ENCODE data around the gene PAPPA2. TPM values are rescaled to one million over a fixed set of nuclear protein-coding genes. Genes with fewer than 3 reads are reported as not detected.
"Not testable (repeated sequence)": the region's sequence is repeated elsewhere in the genome, so short reads cannot be mapped to it uniquely, and the experiment has no call there.

Gene PAPPA2
- total and polyA plus RNA-seq, 7 experiments from 2014 or later: 0.07 to 0.29 (median 0.21) TPM; not detected in 4

GRCh38 chr1:176612791-176613190, 149.8 kb downstream of the PAPPA2 start:
- H3K27me3 Mint-ChIP-seq: peaks cover 0 to 15% (median 5%) of the 10 kb centered on the region in 5 donors
- no peak overlapping the region for H3K27ac Mint-ChIP-seq
- no peaks in the 10 kb centered on the region for H3K4me1 Mint-ChIP-seq
- H3K9me3 ChIP-seq (ENCODE audit: control insufficient read depth in 2 of 3, low read length in 3 of 3): no peaks in the 10 kb centered on the region
- H3K4me3 Mint-ChIP-seq: no peak overlapping the region
- POLR2A ChIA-PET: no interaction called here
- H3K4me1 ChIP-seq (ENCODE audit: control insufficient read depth in 2 of 2, insufficient read depth in 2 of 2, low read length in 2 of 2): no peaks in the 10 kb centered on the region
- H3K27ac ChIP-seq (ENCODE audit: low read depth, low read length): no peak overlapping the region
- ATAC-seq (no peak), DNase-seq (no peak)
- H3K4me3 ChIP-seq (ENCODE audit: low read length): no peak overlapping the region
- no peaks in the 10 kb centered on the region for H3K36me3 Mint-ChIP-seq
- H3K9me3 Mint-ChIP-seq: peaks cover 0 to 7% (median 0%) of the 10 kb centered on the region in 11 donors
- CTCF ChIA-PET: no interaction called here
- no peaks in the 10 kb centered on the region for H3K36me3 ChIP-seq (ENCODE audit: control insufficient read depth in 2 of 3, insufficient read depth in 3 of 3, low read length in 3 of 3)
- no peaks in the 10 kb centered on the region for H3K27me3 ChIP-seq (ENCODE audit: control insufficient read depth in 2 of 2, insufficient read depth in 2 of 2, low read length in 2 of 2)
- intact Hi-C loops (cut with micrococcal nuclease): no loop called here

GRCh38 chr1:176617881-176618280, 154.9 kb downstream of the PAPPA2 start:
- Histone ChIP-seq H3K36me3 (ENCODE audit: control insufficient read depth in 2 of 3, insufficient read depth in 3 of 3, low read length in 3 of 3) (no peaks in the 10 kb centered on the region), H3K4me3 (ENCODE audit: low read length) (no peak overlapping the region), H3K27ac (ENCODE audit: low read depth, low read length) (no peak overlapping the region), H3K9me3 (ENCODE audit: control insufficient read depth in 2 of 3, low read length in 3 of 3) (no peaks in the 10 kb centered on the region), H3K27me3 (ENCODE audit: control insufficient read depth in 2 of 2, insufficient read depth in 2 of 2, low read length in 2 of 2) (no peaks in the 10 kb centered on the region), H3K4me1 (ENCODE audit: control insufficient read depth in 2 of 2, insufficient read depth in 2 of 2, low read length in 2 of 2) (no peaks in the 10 kb centered on the region)
- CTCF ChIA-PET: no interaction called here
- Mint-ChIP-seq H3K4me1 (no peaks in the 10 kb centered on the region), H3K27ac (no peak overlapping the region), H3K36me3 (no peaks in the 10 kb centered on the region), H3K27me3 (peaks cover 0 to under 1% (median 0%) of the 10 kb centered on the region in 5 donors), H3K9me3 (peaks cover 0 to 5% (median under 1%) of the 10 kb centered on the region in 11 donors), H3K4me3 (no peak overlapping the region)
- POLR2A ChIA-PET: no interaction called here
- intact Hi-C loops (cut with micrococcal nuclease): no loop called here
- no peak for ATAC-seq
- no peak for DNase-seq

DNA sequence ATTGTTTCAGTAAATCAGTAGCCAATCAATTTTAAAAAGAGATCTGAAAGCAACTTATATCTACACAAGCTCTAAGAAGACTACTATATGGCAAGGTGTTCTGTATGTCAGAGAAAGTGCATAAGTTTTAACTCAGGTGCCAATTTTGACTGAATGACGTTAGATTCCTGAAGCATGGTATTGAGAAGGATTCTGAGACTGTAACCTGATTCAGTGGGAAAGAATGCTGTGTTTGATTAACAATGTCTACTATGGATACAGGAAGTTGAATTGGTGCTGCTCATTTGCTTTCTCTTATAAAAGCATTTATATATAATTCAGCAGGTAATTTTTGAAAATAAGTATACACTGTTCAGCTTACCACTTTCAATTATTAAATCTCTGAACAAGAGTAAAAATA, 156.3 kb downstream of the PAPPA2 start:
- Mint-ChIP-seq H3K4me1 (no peaks in the 10 kb centered on the region), H3K9me3 (peaks cover 0 to 7% (median 2%) of the 10 kb centered on the region in 11 donors), H3K4me3 (no peak overlapping the region), H3K27ac (no peak overlapping the region), H3K27me3 (no peaks in the 10 kb centered on the region), H3K36me3 (no peaks in the 10 kb centered on the region)
- H3K27ac ChIP-seq (ENCODE audit: low read depth, low read length): no peak overlapping the region
- H3K4me3 ChIP-seq (ENCODE audit: low read length): no peak overlapping the region
- DNase-seq (no peak), ATAC-seq (no peak)
- H3K36me3 ChIP-seq (ENCODE audit: control insufficient read depth in 2 of 3, insufficient read depth in 3 of 3, low read length in 3 of 3): no peaks in the 10 kb centered on the region
- intact Hi-C loops (cut with micrococcal nuclease): no loop called here
- no peaks in the 10 kb centered on the region for H3K4me1 ChIP-seq (ENCODE audit: control insufficient read depth in 2 of 2, insufficient read depth in 2 of 2, low read length in 2 of 2)
- no peaks in the 10 kb centered on the region for H3K9me3 ChIP-seq (ENCODE audit: control insufficient read depth in 2 of 3, low read length in 3 of 3)
- POLR2A ChIA-PET: no interaction called here
- CTCF ChIA-PET: no interaction called here
- H3K27me3 ChIP-seq (ENCODE audit: control insufficient read depth in 2 of 2, insufficient read depth in 2 of 2, low read length in 2 of 2): no peaks in the 10 kb centered on the region

GRCh38 chr1:176625365-176625764, 162.4 kb downstream of the PAPPA2 start:
- ATAC-seq (no peak), DNase-seq (no peak)
- no peak overlapping the region for H3K27ac ChIP-seq (ENCODE audit: low read depth, low read length)
- H3K9me3 ChIP-seq (ENCODE audit: control insufficient read depth in 2 of 3, low read length in 3 of 3): no peaks in the 10 kb centered on the region
- no peaks in the 10 kb centered on the region for H3K36me3 Mint-ChIP-seq
- no peak overlapping the region for H3K4me3 Mint-ChIP-seq
- no peak overlapping the region for H3K27ac Mint-ChIP-seq
- ChIA-PET POLR2A (no interaction called here), CTCF (no interaction called here)
- H3K27me3 Mint-ChIP-seq: peaks cover 0 to 5% (median 0%) of the 10 kb centered on the region in 5 donors
- peaks cover 0 to 13% (median 5%) of the 10 kb centered on the region in 11 donors for H3K9me3 Mint-ChIP-seq
- intact Hi-C loops (cut with micrococcal nuclease): no loop called here
- no peaks in the 10 kb centered on the region for H3K27me3 ChIP-seq (ENCODE audit: control insufficient read depth in 2 of 2, insufficient read depth in 2 of 2, low read length in 2 of 2)
- no peaks in the 10 kb centered on the region for H3K36me3 ChIP-seq (ENCODE audit: control insufficient read depth in 2 of 3, insufficient read depth in 3 of 3, low read length in 3 of 3)
- no peaks in the 10 kb centered on the region for H3K4me1 Mint-ChIP-seq
- H3K4me3 ChIP-seq (ENCODE audit: low read length): no peak overlapping the region
- H3K4me1 ChIP-seq (ENCODE audit: control insufficient read depth in 2 of 2, insufficient read depth in 2 of 2, low read length in 2 of 2): no peaks in the 10 kb centered on the region

DNA sequence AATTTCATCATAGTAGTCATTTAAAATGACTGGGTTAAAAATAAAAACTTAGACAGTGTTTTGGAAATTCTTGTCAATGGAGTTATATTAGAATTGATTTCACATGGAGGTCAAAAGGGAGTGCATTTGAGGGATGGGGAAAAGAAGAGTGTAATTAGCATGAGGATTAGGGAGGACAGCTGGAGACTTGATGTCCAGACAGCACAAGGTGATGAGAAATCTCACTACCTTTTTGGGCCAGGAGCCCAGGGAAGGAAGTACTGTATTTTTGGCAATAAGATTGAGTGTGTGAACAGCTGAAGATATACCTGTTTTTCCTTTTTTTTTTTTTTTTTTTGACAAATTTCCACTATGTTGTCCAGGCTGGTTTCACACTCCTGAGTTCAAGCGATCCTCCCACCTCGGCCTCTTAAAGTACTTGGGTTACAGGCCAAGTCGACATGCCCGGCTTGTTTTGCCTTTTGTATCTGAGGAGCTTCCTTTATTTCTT, 163.6 kb downstream of the PAPPA2 start:
- no peaks in the 10 kb centered on the region for H3K27me3 ChIP-seq (ENCODE audit: control insufficient read depth in 2 of 2, insufficient read depth in 2 of 2, low read length in 2 of 2)
- ATAC-seq: no peak
- Mint-ChIP-seq H3K9me3 (peaks cover 0 to 13% (median 5%) of the 10 kb centered on the region in 11 donors), H3K4me1 (no peaks in the 10 kb centered on the region), H3K27ac (no peak overlapping the region), H3K27me3 (peaks cover 0 to 5% (median 0%) of the 10 kb centered on the region in 5 donors), H3K36me3 (no peaks in the 10 kb centered on the region), H3K4me3 (no peak overlapping the region)
- no peak overlapping the region for H3K27ac ChIP-seq (ENCODE audit: low read depth, low read length)
- H3K4me3 ChIP-seq (ENCODE audit: low read length): no peak overlapping the region
- no peaks in the 10 kb centered on the region for H3K36me3 ChIP-seq (ENCODE audit: control insufficient read depth in 2 of 3, insufficient read depth in 3 of 3, low read length in 3 of 3)
- no peak for DNase-seq
- POLR2A ChIA-PET: no interaction called here
- no peaks in the 10 kb centered on the region for H3K4me1 ChIP-seq (ENCODE audit: control insufficient read depth in 2 of 2, insufficient read depth in 2 of 2, low read length in 2 of 2)
- intact Hi-C loops (cut with micrococcal nuclease): no loop called here
- CTCF ChIA-PET: no interaction called here
- H3K9me3 ChIP-seq (ENCODE audit: control insufficient read depth in 2 of 3, low read length in 3 of 3): no peaks in the 10 kb centered on the region

DNA sequence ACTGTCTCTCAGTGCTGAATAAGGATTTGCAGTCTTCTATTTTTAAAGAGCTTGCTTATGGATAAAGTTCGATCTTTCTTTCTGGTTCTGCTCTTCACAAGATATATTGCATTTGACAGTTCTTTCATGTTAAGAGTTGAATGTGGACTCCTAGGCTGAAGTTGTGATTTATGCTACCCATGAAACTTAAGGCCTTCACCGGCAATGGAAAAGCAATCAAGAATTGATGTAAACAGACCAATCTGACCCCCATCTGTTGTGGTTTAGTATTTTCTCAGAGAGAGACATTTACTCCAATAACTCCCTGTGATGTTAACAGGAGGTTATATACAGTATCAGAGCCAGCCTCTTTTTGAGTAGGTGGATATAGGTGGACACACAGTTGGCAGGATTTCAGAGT, 165.8 kb downstream of the PAPPA2 start:
- POLR2A ChIA-PET: no interaction called here
- intact Hi-C loops (cut with micrococcal nuclease): no loop called here

GRCh38 chr1:176634733-176635132, 171.8 kb downstream of the PAPPA2 start:
- CTCF ChIA-PET; H3K27ac ChIP-seq (ENCODE audit: low read depth, low read length); H3K36me3 ChIP-seq (ENCODE audit: control insufficient read depth in 2 of 3, insufficient read depth in 3 of 3, low read length in 3 of 3); H3K9me3 ChIP-seq (ENCODE audit: control insufficient read depth in 2 of 3, low read length in 3 of 3); H3K4me1 Mint-ChIP-seq; intact Hi-C loops (cut with micrococcal nuclease); H3K36me3 Mint-ChIP-seq; POLR2A ChIA-PET; H3K27ac Mint-ChIP-seq; DNase-seq; H3K27me3 ChIP-seq (ENCODE audit: control insufficient read depth in 2 of 2, insufficient read depth in 2 of 2, low read length in 2 of 2); H3K9me3 Mint-ChIP-seq; H3K27me3 Mint-ChIP-seq; ATAC-seq; H3K4me1 ChIP-seq (ENCODE audit: control insufficient read depth in 2 of 2, insufficient read depth in 2 of 2, low read length in 2 of 2); H3K4me3 ChIP-seq (ENCODE audit: low read length); H3K4me3 Mint-ChIP-seq: not testable (repeated sequence)

More for the DNA sequence above, 165.8 kb downstream of the PAPPA2 start:
- CTCF ChIA-PET: no interaction called here
- no peaks in the 10 kb centered on the region for H3K9me3 ChIP-seq (ENCODE audit: control insufficient read depth in 2 of 3, low read length in 3 of 3)
- Mint-ChIP-seq H3K4me1 (no peaks in the 10 kb centered on the region), H3K9me3 (peaks cover 0 to 10% (median 4%) of the 10 kb centered on the region in 11 donors), H3K4me3 (no peak overlapping the region), H3K27me3 (peaks cover 0 to 5% (median 0%) of the 10 kb centered on the region in 5 donors), H3K27ac (no peak overlapping the region), H3K36me3 (no peaks in the 10 kb centered on the region)
- H3K27ac ChIP-seq (ENCODE audit: low read depth, low read length): no peak overlapping the region
- DNase-seq (no peak), ATAC-seq (no peak)
- H3K36me3 ChIP-seq (ENCODE audit: control insufficient read depth in 2 of 3, insufficient read depth in 3 of 3, low read length in 3 of 3): no peaks in the 10 kb centered on the region
- no peak overlapping the region for H3K4me3 ChIP-seq (ENCODE audit: low read length)
- H3K27me3 ChIP-seq (ENCODE audit: control insufficient read depth in 2 of 2, insufficient read depth in 2 of 2, low read length in 2 of 2): no peaks in the 10 kb centered on the region
- H3K4me1 ChIP-seq (ENCODE audit: control insufficient read depth in 2 of 2, insufficient read depth in 2 of 2, low read length in 2 of 2): no peaks in the 10 kb centered on the region
